Measurements from ENCODE around the gene ATG14. TPM values are rescaled to one million over a fixed set of nuclear protein-coding genes. Genes with fewer than 3 reads are reported as not detected.

Gene ATG14
- total RNA-seq, 1 donor from 2014 or later: 28.8 TPM

- H3K27me3 Mint-ChIP-seq (ENCODE audit: insufficient read depth, low read depth): no peaks in the 10 kb centered on the region
- peaks cover 10% of the 10 kb centered on the region for H4K20me1 ChIP-seq (ENCODE audit: low read depth)
- no peak for TF ChIP-seq EZH2phosphoT487 (IDR thresholded peaks at IDR 0.05)
- TF ChIP-seq CTCF (IDR thresholded peaks at IDR 0.05): no peak
- TF ChIP-seq EZH2 (IDR thresholded peaks at IDR 0.05): no peak
These were observed 87.7 kb downstream of the ATG14 start for GRCh38 chr14:55323910-55324309.

GRCh38 chr14:55318694-55319093 lies 92.9 kb downstream of the ATG14 start:
- Mint-ChIP-seq H3K36me3 (peaks cover 30% of the 10 kb centered on the region), H3K27me3 (ENCODE audit: insufficient read depth, low read depth) (no peaks in the 10 kb centered on the region), H3K4me3 (no peak overlapping the region), H3K27ac (no peak overlapping the region), H3K4me1 (no peaks in the 10 kb centered on the region), H3K9me3 (peaks cover 5% of the 10 kb centered on the region)
- Histone ChIP-seq H4K20me1 (ENCODE audit: low read depth) (no peaks in the 10 kb centered on the region), H3F3A (ENCODE audit: low read depth) (no peaks in the 10 kb centered on the region), H3K4me1 (no peaks in the 10 kb centered on the region), H3K27ac (no peak overlapping the region), H3K27me3 (no peaks in the 10 kb centered on the region), H2AFZ (replicated peaks) (no peak overlapping the region), H3K4me2 (no peak overlapping the region), H3K79me2 (ENCODE audit: low read depth) (peaks cover 20% of the 10 kb centered on the region), H3K36me3 (no peaks in the 10 kb centered on the region), H3K9me3 (ENCODE audit: low read depth) (no peaks in the 10 kb centered on the region), H3K4me3 (no peak overlapping the region), H3K9ac (no peak overlapping the region)
- TF ChIP-seq EZH2 (IDR thresholded peaks at IDR 0.05) (no peak), EZH2phosphoT487 (IDR thresholded peaks at IDR 0.05) (no peak), CTCF (IDR thresholded peaks at IDR 0.05) (no peak)
- no peak for DNase-seq (ENCODE audit: low spot score)

More at GRCh38 chr14:55323910-55324309, 87.7 kb downstream of the ATG14 start:
- H3K36me3 Mint-ChIP-seq: peaks cover 15% of the 10 kb centered on the region
- Histone ChIP-seq H3K9ac (no peak overlapping the region), H3K79me2 (ENCODE audit: low read depth) (peaks cover 42% of the 10 kb centered on the region), H3K9me3 (ENCODE audit: low read depth) (no peaks in the 10 kb centered on the region), H3K36me3 (no peaks in the 10 kb centered on the region), H3K4me2 (no peak overlapping the region), H3K27ac (no peak overlapping the region), H3K4me1 (peaks cover 18% of the 10 kb centered on the region), H3K27me3 (no peaks in the 10 kb centered on the region), H3K4me3 (no peak overlapping the region), H3F3A (ENCODE audit: low read depth) (peaks cover 9% of the 10 kb centered on the region), H2AFZ (replicated peaks) (no peak overlapping the region)
- peaks cover 6% of the 10 kb centered on the region for H3K4me1 Mint-ChIP-seq
- H3K9me3 Mint-ChIP-seq: peaks cover 9% of the 10 kb centered on the region
- no peak overlapping the region for H3K4me3 Mint-ChIP-seq
- H3K27ac Mint-ChIP-seq: no peak overlapping the region
- no peak for DNase-seq (ENCODE audit: low spot score)

GRCh38 chr14:55317542-55318306 lies 93.9 kb downstream of the ATG14 start:
- no peaks in the 10 kb centered on the region for H3K27me3 Mint-ChIP-seq (ENCODE audit: insufficient read depth, low read depth)
- no peaks in the 10 kb centered on the region for H3K4me1 Mint-ChIP-seq
- no peak overlapping the region for H3K4me3 Mint-ChIP-seq
- no peak overlapping the region for H2AFZ ChIP-seq (replicated peaks)
- no peak for DNase-seq (ENCODE audit: low spot score)
- H4K20me1 ChIP-seq (ENCODE audit: low read depth): no peaks in the 10 kb centered on the region
- H3K79me2 ChIP-seq (ENCODE audit: low read depth): peaks cover 20% of the 10 kb centered on the region
- no peak overlapping the region for H3K4me2 ChIP-seq
- no peaks in the 10 kb centered on the region for H3K9me3 ChIP-seq (ENCODE audit: low read depth)
- no peaks in the 10 kb centered on the region for H3K4me1 ChIP-seq
- H3K36me3 ChIP-seq: no peaks in the 10 kb centered on the region
- peaks cover 37% of the 10 kb centered on the region for H3K36me3 Mint-ChIP-seq
- H3K9ac ChIP-seq: no peak overlapping the region
- peaks cover 11% of the 10 kb centered on the region for H3K9me3 Mint-ChIP-seq
- TF ChIP-seq EZH2phosphoT487 (IDR thresholded peaks at IDR 0.05) (no peak), EZH2 (IDR thresholded peaks at IDR 0.05) (no peak), CTCF (IDR thresholded peaks at IDR 0.05) (no peak)
- no peak overlapping the region for H3K4me3 ChIP-seq
- H3K27me3 ChIP-seq: no peaks in the 10 kb centered on the region
- H3F3A ChIP-seq (ENCODE audit: low read depth): no peaks in the 10 kb centered on the region
- no peak overlapping the region for H3K27ac Mint-ChIP-seq
- no peak overlapping the region for H3K27ac ChIP-seq
